ENCODE measurements around the gene PLCG1.

DNA sequence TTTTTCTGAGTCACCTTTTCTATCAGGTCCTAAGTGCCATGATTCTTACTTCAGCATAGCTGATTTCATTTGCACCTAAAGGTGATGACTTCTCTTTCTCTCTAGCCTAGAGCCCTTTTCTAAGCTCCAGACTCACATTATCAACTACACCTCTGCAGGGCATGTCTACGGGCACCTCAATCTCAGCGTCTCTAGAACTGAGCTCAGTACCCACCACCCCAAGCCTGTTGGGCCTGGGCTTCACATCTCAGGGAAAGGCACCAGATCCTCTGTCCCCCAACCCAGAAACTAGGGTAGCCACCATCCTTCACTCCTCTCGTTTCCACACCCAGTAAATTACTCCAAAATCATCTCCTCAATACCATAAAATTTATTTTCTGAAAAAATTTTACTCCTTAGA lies 10.6 kb upstream of the PLCG1 start:
- TF ChIP-seq POLR2AphosphoS5 (IDR thresholded peaks at IDR 0.05) (no peak), POLR2A (IDR thresholded peaks at IDR 0.05) (no peak)
- TF ChIP-seq, protein P1, sequence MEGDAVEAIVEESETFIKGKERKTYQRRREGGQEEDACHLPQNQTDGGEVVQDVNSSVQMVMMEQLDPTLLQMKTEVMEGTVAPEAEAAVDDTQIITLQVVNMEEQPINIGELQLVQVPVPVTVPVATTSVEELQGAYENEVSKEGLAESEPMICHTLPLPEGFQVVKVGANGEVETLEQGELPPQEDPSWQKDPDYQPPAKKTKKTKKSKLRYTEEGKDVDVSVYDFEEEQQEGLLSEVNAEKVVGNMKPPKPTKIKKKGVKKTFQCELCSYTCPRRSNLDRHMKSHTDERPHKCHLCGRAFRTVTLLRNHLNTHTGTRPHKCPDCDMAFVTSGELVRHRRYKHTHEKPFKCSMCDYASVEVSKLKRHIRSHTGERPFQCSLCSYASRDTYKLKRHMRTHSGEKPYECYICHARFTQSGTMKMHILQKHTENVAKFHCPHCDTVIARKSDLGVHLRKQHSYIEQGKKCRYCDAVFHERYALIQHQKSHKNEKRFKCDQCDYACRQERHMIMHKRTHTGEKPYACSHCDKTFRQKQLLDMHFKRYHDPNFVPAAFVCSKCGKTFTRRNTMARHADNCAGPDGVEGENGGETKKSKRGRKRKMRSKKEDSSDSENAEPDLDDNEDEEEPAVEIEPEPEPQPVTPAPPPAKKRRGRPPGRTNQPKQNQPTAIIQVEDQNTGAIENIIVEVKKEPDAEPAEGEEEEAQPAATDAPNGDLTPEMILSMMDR (IDR thresholded peaks at IDR 0.05 in 8 of 11, conservative IDR thresholded peaks at IDR 0.05 in 3 of 11) = no peak
